ENCODE results near the gene ZNF765.
"Not testable (repeated sequence)": the region's sequence is repeated elsewhere in the genome, so short reads cannot be mapped to it uniquely, and the experiment has no call there.

Gene ZNF765

DNA sequence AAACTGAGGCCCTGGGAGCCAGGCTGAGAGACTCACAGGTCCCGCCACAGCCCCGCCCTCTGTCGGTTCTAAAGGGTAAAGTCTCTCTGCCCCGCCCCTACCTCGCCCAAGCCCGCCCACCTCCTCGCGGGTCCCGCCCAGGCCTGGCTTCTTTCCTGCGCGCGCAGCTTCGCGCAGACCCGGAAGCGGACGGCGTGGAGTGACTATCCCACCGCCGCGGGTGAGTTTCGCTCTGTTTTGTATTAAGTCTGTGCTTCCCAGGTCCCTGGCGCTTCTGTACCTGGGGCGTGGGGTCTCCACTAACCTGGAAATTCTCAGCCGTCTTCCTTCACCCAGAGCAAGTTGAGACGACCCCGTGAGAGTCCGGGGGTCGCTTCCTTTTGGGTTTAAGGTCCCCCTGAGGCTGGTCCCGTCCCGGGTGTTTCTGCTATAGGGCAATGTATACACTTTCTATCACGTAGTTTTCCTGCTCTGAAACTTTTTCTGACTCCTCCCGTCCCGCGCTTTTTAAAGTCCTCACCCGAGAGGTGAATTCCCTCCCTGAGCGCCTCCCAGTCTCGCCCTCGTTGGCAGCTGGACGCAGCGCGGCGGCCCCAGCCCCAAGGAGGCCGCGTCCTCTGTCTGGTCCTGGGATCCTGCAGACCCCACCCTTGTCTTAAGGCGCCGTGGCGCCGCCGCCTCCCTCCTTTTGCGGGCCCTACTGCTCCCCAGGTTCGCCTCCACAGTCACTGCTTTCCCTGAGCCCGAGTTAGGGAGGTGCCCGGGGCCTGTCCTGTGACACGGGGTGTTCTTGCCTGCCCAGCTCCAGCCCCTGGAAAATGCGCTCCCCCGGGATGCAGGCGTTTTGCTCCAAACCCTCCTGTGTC lies at the start of gene ZNF765:
TSS of gene ZNF765 (plus strand) at position 176 of the 866 bp plus-strand sequence. CDS start 2,867 bp downstream, outside the sequence.
- DNase-seq (ENCODE audit: low read depth), result peak; percentile 96

DNA sequence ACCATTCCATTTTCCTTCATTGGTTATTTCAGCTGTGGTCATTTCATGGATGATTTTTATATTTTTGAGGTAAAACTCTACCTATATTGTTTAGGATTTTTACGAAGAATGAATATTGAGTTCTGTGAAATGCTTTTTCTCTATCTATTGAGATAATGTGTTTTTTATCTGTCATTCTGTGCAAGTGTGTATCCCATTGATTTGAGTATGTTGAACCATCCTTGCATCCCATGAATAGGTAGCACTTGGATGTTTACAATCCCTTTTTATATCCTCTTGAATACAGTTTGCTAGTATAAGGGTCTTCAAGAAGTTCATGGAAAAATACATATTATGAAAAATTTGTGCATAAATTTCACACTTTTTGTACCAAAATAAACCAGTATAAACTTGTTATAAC lies 39.2 kb upstream of the ZNF765 start:
- DNase-seq (ENCODE audit: low read depth), result no peak

DNA sequence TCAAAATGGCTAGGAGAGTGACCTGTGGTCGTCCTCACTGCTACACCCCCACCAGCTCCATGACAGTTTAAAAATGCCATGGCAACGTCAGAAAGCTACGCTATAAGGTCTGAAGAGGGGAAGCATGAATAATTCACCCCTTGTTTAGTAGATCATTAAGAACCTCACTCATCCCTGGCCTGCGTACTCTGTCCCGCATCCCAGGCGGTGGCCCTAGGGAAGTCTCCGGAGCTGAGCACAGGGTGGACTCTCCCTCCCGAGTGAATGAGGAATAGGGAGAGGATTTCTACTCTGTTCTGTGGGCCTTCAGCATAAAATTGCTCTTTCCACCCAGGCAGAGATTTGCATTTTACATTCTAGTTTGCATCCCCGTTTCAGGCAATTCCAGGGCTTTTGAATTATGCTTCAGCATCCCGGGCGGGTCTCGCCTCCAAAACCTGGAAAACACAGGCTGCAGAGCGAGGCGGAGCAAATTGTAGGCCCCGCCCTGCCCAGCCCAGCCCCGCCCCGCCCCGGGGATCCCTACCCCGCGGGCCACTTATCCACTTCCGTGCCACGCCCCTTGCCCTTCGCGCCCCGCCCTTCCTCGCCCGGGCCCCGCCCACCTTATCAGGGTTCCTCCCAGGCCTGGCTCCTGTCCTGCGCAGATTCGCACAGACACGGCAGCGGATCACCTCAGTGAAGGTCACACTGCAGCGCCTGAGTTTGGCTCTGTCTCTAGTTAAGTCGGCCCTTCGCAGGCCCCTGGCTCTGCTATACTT lies 36.9 kb upstream of the ZNF765 start:
- no peak for DNase-seq (ENCODE audit: low read depth)

DNA sequence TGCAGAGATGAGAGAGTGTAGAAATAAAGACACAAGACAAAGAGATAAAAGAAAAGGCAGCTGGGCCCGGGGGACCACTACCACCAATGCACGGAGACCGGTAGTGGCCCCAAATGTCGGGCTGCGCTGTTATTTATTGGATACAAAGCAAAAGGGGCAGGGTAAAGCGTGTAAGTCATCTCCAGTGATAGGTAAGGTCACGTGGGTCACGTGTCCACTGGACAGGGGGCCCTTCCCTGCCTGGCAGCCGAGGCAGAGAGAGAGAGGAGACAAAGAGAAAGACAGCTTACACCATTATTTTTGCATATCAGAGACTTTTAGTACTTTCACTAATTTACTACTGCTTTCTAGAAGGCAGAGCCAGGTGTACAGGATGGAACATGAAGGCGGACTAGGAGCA lies 34.9 kb upstream of the ZNF765 start:
- DNase-seq (ENCODE audit: low read depth), result not testable (repeated sequence)

DNA sequence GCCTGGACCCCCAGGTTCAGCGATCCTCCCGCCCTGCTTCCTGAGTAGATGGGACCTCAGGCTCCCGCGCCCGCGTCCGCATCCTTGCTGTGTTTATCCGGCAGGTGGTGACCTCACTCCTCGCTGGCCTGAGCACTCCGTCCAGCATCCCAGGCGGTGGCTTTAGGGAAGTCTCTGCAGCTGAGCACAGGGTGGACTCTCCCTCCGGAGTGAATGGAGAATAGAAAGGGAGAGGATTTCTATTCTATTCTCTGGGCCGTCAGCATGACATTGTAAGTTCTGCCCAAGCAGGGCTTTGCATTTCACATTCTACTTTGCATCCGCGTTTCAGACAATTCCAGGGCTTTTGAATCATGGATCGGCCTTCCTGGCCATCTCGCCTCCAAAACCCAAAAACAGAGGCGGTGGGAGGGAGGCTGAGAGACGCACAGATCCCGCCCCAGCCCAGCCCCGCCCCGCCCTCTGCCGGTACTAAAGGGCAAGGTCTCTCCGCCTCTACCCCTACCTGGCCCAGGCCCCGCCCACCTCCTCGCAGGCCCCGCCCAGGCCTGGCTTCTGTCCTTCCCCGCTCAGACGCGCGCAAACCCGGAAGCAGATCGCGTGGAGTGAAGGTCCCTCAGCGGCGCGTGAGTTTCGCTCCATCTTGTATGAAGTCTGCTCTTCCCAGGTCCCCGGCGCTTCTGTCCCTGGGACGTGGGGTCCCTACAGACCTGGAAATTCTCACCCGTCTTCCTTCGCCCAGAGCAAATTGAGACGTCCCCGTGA lies 29.6 kb upstream of the ZNF765 start, which contains the start of gene ZNF525:
TSS of gene ZNF525 (plus strand) at position 572 of the 765 bp plus-strand sequence. CDS start 6,577 bp downstream, outside the sequence.
- peak; percentile 92 for DNase-seq (ENCODE audit: low read depth)

DNA sequence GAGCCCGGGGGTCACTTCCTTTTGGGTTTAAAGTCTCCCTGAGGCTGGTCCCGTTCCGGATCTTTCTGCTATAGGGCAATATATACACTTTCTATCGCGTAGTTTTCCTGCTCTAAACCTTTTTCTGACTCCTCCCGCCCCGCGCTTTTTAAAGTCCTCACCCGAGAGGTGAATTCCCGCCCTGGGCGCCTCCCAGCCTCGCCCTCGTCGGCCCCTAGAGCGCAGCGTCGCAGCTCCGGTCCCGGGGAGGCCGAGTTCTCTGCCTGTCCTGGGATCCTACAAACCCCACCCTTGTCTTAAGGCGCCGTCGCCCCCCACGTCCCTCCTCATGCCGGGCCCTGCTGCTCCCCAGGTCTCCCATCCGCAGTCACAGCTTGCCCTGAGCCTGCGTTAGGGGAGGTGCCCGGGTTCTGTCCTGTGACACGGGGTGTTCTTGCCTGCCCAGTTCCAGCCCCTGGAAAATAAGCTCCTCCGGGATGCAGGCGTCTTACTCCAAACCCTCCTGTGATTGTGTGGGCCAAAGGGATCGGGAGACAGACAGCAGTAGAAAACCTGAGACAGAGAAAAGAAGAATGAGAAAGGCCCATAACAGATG lies 29.0 kb upstream of the ZNF765 start:
- DNase-seq (ENCODE audit: low read depth), result no peak

DNA sequence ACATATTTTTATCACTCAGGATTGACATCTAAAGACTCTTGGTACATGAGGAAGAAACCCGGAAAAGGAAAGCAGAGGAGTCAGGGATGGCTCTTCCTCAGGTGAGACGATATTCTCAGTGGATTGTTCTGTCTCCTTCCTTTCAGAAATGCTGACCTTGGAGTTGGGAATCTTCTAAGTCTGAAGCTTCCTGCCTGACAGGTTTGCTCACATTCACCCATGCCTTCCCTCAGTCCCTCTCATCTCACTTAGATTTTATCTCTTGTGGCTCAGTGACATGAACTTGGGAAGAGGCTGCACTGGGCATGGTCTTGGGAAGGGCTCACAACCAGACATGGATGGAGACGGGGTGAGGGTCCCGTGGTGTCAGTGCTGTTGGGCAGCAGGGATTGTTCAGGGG lies 22.8 kb upstream of the ZNF765 start:
- DNase-seq (ENCODE audit: low read depth), result no peak

DNA sequence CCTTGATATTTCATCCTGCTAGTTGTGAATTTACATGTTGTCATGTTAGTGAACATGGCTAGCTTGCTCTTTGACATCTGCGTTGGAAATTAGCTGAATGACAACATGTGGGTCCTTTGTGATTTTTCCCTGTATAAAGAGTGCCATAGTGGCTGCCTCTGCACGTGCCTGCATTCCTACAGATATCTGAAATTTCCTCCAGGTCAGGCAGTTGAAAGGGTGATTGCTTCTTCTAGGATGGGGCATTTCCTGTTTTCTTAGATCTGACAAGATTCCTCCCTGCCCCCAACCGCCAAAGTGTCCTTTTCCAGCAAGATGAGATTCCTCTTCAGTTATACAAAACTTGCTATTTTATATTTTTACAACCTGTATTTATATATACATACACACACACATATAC lies 20.7 kb upstream of the ZNF765 start:
- DNase-seq (ENCODE audit: low read depth), result no peak

DNA sequence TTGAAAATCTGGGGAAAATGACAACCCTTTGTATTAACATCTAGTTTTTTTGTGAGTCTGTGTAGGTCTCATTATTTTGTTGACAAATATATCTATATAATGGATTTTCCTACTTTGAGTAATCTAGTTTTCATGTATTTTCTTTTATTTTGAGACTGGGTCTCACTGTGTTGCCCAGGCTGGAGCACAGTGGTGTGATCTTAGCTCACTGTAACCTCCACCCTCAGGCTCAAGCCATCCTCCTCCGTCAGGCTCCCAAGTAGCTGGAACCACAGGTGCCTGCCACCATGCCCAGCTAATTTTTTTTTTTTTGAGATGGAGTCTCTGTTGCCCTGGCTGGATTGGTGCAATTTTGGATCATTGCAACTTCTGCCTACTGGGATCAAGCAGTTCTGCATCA lies 20.2 kb upstream of the ZNF765 start:
- no peak for DNase-seq (ENCODE audit: low read depth)

DNA sequence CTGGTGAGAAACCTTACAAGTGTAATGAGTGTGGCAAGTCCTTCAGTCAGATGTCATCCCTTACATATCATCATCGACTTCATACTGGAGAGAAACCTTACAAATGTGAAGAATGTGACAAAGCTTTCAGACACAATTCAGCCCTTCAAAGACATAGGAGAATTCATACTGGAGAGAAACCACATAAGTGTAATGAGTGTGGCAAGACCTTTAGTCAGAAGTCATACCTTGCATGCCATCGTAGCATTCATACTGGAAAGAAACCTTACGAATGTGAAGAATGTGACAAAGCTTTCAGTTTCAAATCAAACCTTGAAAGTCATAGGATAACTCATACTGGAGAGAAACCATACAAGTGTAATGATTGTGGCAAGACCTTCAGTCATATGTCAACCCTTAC lies 13.6 kb upstream of the ZNF765 start:
- no peak for DNase-seq (ENCODE audit: low read depth)

DNA sequence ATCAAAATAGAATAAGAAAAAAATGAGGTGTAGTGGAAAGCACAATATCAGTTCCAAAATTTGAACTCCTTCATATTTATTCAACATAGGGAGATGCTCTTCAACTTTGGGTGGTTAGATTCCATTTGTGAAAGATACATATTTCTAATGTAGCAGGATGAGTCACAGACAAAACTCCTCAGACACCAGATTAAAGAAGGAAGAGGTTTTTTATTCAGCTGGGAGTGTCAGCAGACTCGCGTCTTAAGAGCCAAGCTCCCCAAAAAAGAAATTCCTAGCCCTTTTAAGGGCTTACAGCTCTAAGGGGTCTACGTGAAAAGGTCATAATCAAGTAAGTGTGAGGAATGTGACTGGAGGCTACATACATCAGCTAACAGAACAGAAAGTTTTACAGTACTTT lies 6.8 kb upstream of the ZNF765 start:
- no peak for DNase-seq (ENCODE audit: low read depth)

DNA sequence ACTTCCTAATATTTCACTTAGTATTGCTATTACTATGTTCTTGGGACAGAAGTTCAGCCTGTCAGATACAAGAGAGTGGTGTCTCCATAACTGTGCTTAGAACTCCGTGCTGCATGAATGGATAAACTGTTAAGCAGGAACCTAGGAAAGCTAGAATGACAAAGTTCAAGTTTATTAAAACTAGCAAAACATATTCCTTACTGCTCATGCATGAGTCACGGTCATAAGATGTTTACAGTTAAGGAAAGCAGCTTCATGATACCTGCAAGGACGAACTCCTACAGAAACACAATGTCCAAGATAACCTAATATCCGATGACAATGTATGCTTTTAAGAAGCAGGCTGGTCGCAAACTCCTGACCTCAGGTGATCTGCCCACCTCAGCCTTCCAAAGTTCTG lies 6.0 kb upstream of the ZNF765 start:
- DNase-seq (ENCODE audit: low read depth), result no peak

DNA sequence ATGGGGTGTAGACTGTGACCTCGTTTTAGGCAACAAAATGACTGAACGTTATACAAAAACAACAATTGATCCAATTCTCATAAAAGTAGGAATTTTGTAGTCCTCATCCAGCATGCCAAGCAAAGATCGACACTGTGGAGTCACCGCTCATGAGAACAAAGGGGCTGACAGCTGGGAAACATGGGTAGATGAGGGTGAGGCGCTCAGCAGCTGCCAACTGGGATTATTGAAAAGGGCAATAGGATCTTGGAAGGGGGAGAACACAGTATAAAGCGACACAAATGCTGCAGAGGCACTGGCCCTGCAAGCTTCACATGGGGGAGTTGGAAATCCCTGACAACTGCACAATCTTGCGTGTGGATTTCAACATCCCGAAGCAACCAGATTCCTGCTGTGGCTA lies 5.4 kb upstream of the ZNF765 start:
- no peak for DNase-seq (ENCODE audit: low read depth)

DNA sequence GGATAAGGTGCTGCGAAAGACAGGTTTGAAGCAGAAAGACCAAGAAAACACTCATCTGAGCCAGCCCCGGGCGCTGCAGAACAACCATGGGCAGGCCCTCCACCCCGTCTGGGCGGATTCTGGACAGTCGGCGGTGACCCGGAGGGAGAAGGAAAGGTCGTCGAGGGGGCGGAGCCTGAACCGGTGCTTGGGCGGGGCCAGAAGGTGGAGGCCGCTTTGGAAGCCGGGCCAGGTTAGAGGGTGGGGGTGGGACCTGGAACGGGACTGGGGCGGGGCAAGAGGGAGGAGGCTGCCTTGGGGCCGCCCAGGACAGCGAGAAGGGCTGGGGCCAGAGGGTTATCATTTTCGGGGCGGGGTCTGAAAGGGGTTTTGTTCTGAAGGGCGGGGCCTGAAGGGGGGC lies 5.0 kb upstream of the ZNF765 start:
- no peak for DNase-seq (ENCODE audit: low read depth)

DNA sequence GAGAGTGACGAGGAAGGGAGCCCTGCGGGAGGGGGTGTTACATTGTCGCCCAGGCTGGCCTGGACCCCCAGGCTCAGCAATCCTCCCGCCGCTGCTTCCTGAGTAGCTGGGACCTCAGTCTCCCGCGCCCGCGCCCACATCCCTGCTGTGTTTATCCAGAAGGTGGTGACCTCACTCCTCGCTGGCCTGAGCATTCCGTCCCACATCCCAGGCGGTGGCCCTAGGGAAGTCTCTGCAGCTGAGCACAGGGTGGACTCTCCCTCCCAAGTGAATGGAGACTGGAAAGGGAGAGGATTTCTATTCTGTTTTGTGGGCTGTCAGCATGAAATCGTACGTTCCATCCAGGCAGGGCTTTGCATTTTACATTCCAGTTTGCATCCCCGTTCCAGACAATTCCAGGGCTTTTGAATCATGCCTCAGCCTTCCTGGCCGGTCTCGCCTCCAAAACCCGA lies 401 bp upstream of the ZNF765 start:
- no peak for DNase-seq (ENCODE audit: low read depth)

DNA sequence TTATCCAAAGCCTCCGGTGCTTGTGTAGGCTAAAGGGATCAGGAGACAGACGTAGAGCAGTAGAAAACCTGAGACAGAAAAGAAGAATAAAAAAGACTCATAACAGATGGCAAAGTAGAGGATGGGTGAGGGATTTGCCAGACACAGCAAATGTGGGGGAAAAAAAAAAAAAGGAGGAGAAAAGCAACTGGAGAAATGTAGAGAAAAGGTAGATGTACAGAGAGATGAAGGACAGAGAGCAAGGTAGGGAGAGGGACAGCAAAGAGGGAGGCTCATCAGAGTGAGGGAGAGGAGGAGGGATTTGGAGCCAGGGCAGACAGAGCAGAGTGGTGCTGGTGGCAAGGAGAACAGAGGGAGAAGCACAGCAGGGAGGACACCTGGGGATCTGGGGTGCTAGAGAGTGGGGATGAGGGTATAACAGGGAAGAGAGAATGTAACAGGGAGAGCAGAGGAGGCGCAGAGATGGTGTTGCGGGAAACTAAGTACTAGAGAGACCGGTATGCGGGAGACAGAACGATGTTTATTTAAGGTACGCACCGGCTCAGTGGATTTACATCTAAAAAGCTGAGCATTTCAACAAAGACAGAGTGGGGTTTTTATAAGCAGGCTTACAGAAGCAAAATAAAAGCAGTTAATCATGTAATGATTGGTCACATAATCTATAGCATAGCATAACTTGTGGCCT lies 1.0 kb downstream of the ZNF765 start:
- not testable (repeated sequence) for DNase-seq (ENCODE audit: low read depth)

DNA sequence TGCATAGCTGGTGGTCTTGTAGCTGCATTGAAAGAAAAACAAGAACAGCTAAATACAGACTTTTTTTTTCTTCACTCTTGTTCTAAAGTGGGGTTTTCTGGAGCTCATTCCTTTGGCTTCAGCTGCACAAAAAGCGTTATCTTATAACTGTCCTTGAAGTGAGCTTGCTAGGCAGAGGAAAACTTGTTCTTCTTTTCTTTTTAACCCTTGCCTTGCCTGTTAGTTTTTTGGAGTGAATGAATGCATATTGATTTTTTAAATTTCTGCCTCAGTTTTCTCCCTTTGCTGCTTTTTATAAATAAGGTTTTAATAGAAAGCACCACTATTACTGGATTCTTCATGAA lies 1.5 kb downstream of the ZNF765 start:
- DNase-seq (ENCODE audit: low read depth), result no peak

DNA sequence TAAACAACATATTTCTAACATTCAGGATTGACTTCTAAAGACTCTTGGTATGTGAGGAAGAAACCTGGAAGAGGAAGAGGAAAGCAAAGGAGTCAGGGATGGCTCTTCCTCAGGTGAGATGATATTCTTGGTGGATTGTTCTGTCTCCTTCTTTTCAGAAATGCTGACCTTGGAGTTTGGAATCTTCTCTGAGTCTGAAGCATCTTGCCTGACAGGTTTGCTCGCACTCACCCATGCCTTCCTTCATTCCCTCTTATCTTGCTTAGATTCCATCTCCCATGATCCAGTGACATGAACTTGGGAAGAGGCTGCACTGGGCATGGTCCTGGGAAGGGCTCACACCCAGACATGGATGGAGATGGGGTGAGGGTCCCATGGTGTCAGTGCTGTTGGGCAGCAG lies 3.0 kb downstream of the ZNF765 start:
- not testable (repeated sequence) for DNase-seq (ENCODE audit: low read depth)

DNA sequence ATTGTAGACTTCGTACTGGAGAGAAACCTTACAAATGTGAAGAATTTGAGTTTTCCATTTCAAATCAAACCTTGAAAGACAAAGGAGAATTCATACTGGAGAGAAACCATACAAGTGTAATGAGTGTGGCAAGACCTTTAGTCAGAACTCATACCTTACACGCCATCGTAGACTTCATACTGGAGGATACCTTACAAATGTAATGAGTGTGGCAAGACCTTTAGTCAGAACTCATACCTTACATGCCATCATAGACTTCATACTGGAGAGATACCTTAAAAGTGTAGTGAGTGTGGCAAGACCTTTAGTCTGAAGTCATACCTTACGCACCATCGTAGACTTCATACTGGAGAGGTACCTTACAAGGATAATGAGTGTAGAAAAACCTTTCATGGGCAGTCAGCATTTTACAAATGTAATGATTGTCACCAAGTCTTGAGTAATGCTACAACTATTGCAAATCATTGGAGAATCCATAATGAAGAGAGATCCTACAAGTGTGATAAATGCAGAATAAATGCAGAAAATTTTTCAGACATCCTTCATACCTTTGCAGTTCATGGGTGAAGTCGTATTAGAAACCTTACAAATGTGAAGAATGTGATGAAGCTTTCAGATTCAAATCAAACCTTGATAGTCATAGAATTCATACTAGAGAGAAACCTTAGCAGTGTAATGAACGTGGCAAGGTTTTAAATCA lies 14.7 kb downstream of the ZNF765 start:
- DNase-seq (ENCODE audit: low read depth), result no peak

DNA sequence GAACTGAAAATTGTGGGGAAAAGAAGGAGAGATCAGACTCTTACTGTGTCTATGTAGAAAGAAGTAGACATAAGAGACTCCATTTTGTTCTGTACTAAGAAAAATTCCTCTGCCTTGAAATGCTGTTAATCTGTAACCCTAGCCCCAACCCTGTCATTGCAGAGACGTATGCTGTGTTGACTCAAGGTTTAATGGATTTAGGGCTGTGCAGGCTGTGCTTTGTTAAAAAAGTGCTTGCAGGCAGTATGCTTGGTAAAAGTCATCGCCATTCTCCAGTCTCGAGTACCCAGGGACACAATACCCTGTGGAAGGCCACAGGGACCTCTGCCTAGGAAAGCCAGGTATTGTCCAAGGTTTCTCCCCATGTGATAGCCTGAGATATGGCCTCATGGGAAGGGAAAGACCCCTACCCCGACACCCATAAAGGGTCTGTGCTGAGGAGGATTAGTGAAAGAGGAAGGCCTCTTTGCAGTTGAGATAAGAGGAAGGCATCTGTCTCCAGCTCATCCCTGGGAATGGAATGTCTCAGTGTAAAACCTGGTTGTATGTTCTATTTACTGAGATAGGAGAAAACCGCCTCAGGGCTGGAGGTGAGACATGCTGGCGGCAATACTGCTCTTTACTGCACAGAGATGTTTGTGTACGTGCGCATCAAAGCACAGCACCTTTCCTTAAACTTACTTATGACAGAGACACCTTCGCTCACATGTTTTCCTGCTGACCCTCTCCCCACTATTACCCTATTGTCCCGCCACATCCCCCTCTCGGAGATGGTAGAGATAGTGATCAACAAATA lies 25.8 kb downstream of the ZNF765 start:
- DNase-seq (ENCODE audit: low read depth), result not testable (repeated sequence)

Data from stimulated activated CD8-positive, alpha-beta memory T cell treated with anti-CD3 and anti-CD28 coated beads, Interleukin-15, amount 100 ng/mL, for 1 hour (primary cell).